ENCODE results near the gene ZC3H8. TPM values are rescaled to one million over a fixed set of nuclear protein-coding genes. Genes with fewer than 3 reads are reported as not detected.
A peak's percentile ranks its signal among the peaks of the same experiment; 100 is the strongest.

Gene ZC3H8
- total RNA-seq (2014; rRNA removed; shearing (Covaris generic)) (0.51 and 2.7 TPM in 2 replicates), polyA plus RNA-seq (2016; fragmentation: Nextera tagmentation; extraction: Ambion mirVana) (7.0 and 9.5 TPM in 2 replicates)

GRCh38 chr2:112254466-112255240 is at the start of gene ZC3H8:
Gene ZC3H8, minus strand, starts transcription at chr2:112255042. Its CDS starts 61 bp downstream, at chr2:112254981.
- H3K27ac ChIP-seq = peak within 1 kb of the TSS; percentile 49
- peak within 1 kb of the TSS; percentile 95 for H2AFZ ChIP-seq
- 0 out of 2 replicates have a peak, but pooled peaks cover 10% of the 10 kb centered on the region for H3K4me1 ChIP-seq (ENCODE audit: insufficient read depth)
- H3K27me3 ChIP-seq (replicated peaks; ENCODE audit: insufficient read depth) = no peaks in the 10 kb centered on the region
- peak within 1 kb of the TSS; percentile 83 for H3K4me3 ChIP-seq
- peaks cover 16% of the 10 kb centered on the region for H3K79me2 ChIP-seq (ENCODE audit: insufficient read depth)
- H3K9me2 ChIP-seq (ENCODE audit: insufficient read depth) = no peaks in the 10 kb centered on the region
- in situ Hi-C loops (cut with MboI) = no loop called here
- H3F3A ChIP-seq (ENCODE audit: insufficient read depth) = peaks cover 6% of the 10 kb centered on the region; the same call in 1 of the 2 replicates
- H3K9ac ChIP-seq = peak within 1 kb of the TSS; percentile 80
- 1 to 3% methylated on average over 59 to 68 of the region's 68 CpGs for WGBS, 2 experiments (ENCODE audit: low coverage in 1 of 2, low lambda C conversion rate in 2 of 2, missing lambda C conversion rate in 2 of 2)
- DNase-seq = peak; percentile 94
- H3K36me3 ChIP-seq (ENCODE audit: low read depth) = no peaks in the 10 kb centered on the region
- H3K9me3 ChIP-seq (ENCODE audit: low read depth) = no peaks in the 10 kb centered on the region
- H4K20me1 ChIP-seq (ENCODE audit: insufficient read depth) = no peaks in the 10 kb centered on the region
- TF ChIP-seq EZH2 (IDR thresholded peaks at IDR 0.05; ENCODE audit: insufficient read depth, poor library complexity, severe bottlenecking) (no peak), EZH2phosphoT487 (IDR thresholded peaks at IDR 0.05; ENCODE audit: insufficient read depth, low read depth) (no peak)
- H3K4me2 ChIP-seq (ENCODE audit: unreplicated experiment) = peak within 1 kb of the TSS; percentile 77

GRCh38 chr2:112304298-112304941 is 49.6 kb upstream of the ZC3H8 start:
- peaks cover 14% of the 10 kb centered on the region for H3K4me1 ChIP-seq (ENCODE audit: insufficient read depth)
- no peak overlapping the region for H3K9ac ChIP-seq
- no peak overlapping the region for H3K4me2 ChIP-seq (ENCODE audit: unreplicated experiment)
- no peak overlapping the region for H3K27ac ChIP-seq
- in situ Hi-C loops (cut with MboI) = no loop called here
- no peaks in the 10 kb centered on the region for H4K20me1 ChIP-seq (ENCODE audit: insufficient read depth)
- no peaks in the 10 kb centered on the region for H3K79me2 ChIP-seq (ENCODE audit: insufficient read depth)
- 95 to 99% methylated on average over 2 of the region's 2 CpGs for WGBS, 2 experiments (ENCODE audit: low coverage in 1 of 2, low lambda C conversion rate in 2 of 2, missing lambda C conversion rate in 2 of 2)
- no peaks in the 10 kb centered on the region for H3K27me3 ChIP-seq (replicated peaks; ENCODE audit: insufficient read depth)
- no peaks in the 10 kb centered on the region for H3K9me3 ChIP-seq (ENCODE audit: low read depth)
- no peak overlapping the region for H3K4me3 ChIP-seq
- H3F3A ChIP-seq (ENCODE audit: insufficient read depth) = peaks cover 3% of the 10 kb centered on the region; the same call in 1 of the 2 replicates
- no peak overlapping the region for H2AFZ ChIP-seq
- no peak for DNase-seq
- H3K36me3 ChIP-seq (ENCODE audit: low read depth) = 0 out of 2 replicates have a peak, but pooled peaks cover 4% of the 10 kb centered on the region
- TF ChIP-seq EZH2phosphoT487 (IDR thresholded peaks at IDR 0.05; ENCODE audit: insufficient read depth, low read depth) (no peak), EZH2 (IDR thresholded peaks at IDR 0.05; ENCODE audit: insufficient read depth, poor library complexity, severe bottlenecking) (no peak)
- H3K9me2 ChIP-seq (ENCODE audit: insufficient read depth) = no peaks in the 10 kb centered on the region

- Histone ChIP-seq H3K4me2 (ENCODE audit: unreplicated experiment) (no peak overlapping the region), H3K4me1 (ENCODE audit: insufficient read depth) (peaks cover 14% of the 10 kb centered on the region), H3K9me3 (ENCODE audit: low read depth) (no peaks in the 10 kb centered on the region), H3K27me3 (replicated peaks; ENCODE audit: insufficient read depth) (no peaks in the 10 kb centered on the region), H3K9me2 (ENCODE audit: insufficient read depth) (no peaks in the 10 kb centered on the region), H3K36me3 (ENCODE audit: low read depth) (no peaks in the 10 kb centered on the region), H3F3A (ENCODE audit: insufficient read depth) (peaks cover 3% of the 10 kb centered on the region; the same call in 1 of the 2 replicates), H3K9ac (no peak overlapping the region), H3K79me2 (ENCODE audit: insufficient read depth) (no peaks in the 10 kb centered on the region), H4K20me1 (ENCODE audit: insufficient read depth) (no peaks in the 10 kb centered on the region), H3K27ac (no peak overlapping the region), H3K4me3 (no peak overlapping the region), H2AFZ (no peak overlapping the region)
- TF ChIP-seq EZH2phosphoT487 (IDR thresholded peaks at IDR 0.05; ENCODE audit: insufficient read depth, low read depth) = no peak
- TF ChIP-seq EZH2 (IDR thresholded peaks at IDR 0.05; ENCODE audit: insufficient read depth, poor library complexity, severe bottlenecking) = no peak
- in situ Hi-C loops (cut with MboI) = no loop called here
- DNase-seq = no peak
Observed at GRCh38 chr2:112301973-112302372, 47.1 kb upstream of the ZC3H8 start.

GRCh38 chr2:112301171-112301584 is 46.3 kb upstream of the ZC3H8 start:
- peaks cover 3% of the 10 kb centered on the region; the same call in 1 of the 2 replicates for H3F3A ChIP-seq (ENCODE audit: insufficient read depth)
- peaks cover 14% of the 10 kb centered on the region for H3K4me1 ChIP-seq (ENCODE audit: insufficient read depth)
- H3K9me3 ChIP-seq (ENCODE audit: low read depth) = no peaks in the 10 kb centered on the region
- no peak overlapping the region for H3K4me3 ChIP-seq
- in situ Hi-C loops (cut with MboI) = no loop called here
- H3K9ac ChIP-seq = no peak overlapping the region
- H3K36me3 ChIP-seq (ENCODE audit: low read depth) = no peaks in the 10 kb centered on the region
- H3K27ac ChIP-seq = no peak overlapping the region
- H4K20me1 ChIP-seq (ENCODE audit: insufficient read depth) = no peaks in the 10 kb centered on the region
- no peaks in the 10 kb centered on the region for H3K9me2 ChIP-seq (ENCODE audit: insufficient read depth)
- no peak for TF ChIP-seq EZH2 (IDR thresholded peaks at IDR 0.05; ENCODE audit: insufficient read depth, poor library complexity, severe bottlenecking)
- no peak for TF ChIP-seq EZH2phosphoT487 (IDR thresholded peaks at IDR 0.05; ENCODE audit: insufficient read depth, low read depth)
- DNase-seq = peak; percentile 54
- H3K27me3 ChIP-seq (replicated peaks; ENCODE audit: insufficient read depth) = no peaks in the 10 kb centered on the region
- peak overlapping the region; percentile 1 for H3K4me2 ChIP-seq (ENCODE audit: unreplicated experiment)
- H2AFZ ChIP-seq = no peak overlapping the region
- no peaks in the 10 kb centered on the region for H3K79me2 ChIP-seq (ENCODE audit: insufficient read depth)
